GM12873 (cell line): ENCODE measurements around the gene NKAIN4.

Source experiments
- CTCF ChIP-seq: IDR thresholded peaks from 2 replicates; pipeline ENCODE4 v1.5.1; 2012; ENCODE audit warnings: low read depth, mild to moderate bottlenecking, moderate library complexity, low read length, control low read depth; ENCODE audit not compliant: insufficient read depth; ENCODE audit errors: missing control alignments

Gene NKAIN4

GRCh38 chr20:63295846-63296245, 41.6 kb upstream of the NKAIN4 start:
- no peak for TF ChIP-seq CTCF

- no peak for TF ChIP-seq CTCF
These were observed 41.2 kb upstream of the NKAIN4 start for GRCh38 chr20:63295422-63295821.

- no peak for TF ChIP-seq CTCF
These were observed 40.8 kb upstream of the NKAIN4 start for GRCh38 chr20:63295018-63295417.

GRCh38 chr20:63294536-63294900, 40.3 kb upstream of the NKAIN4 start:
- TF ChIP-seq CTCF: no peak

- no peak for TF ChIP-seq CTCF
These were observed 39.7 kb upstream of the NKAIN4 start for GRCh38 chr20:63293871-63294535.

- no peak for TF ChIP-seq CTCF
These were observed 39.2 kb upstream of the NKAIN4 start for GRCh38 chr20:63293456-63293855.

GRCh38 chr20:63292904-63293303, 38.6 kb upstream of the NKAIN4 start, which contains the start of gene COL20A1:
TSS of gene COL20A1 (plus strand) at chr20:63293186. CDS start at chr20:63295108, 1,922 bp downstream.
- TF ChIP-seq CTCF: no peak
